Measurements from ENCODE around the gene DNAH12. TPM values are rescaled to one million over a fixed set of nuclear protein-coding genes. Genes with fewer than 3 reads are reported as not detected.

DNAH12 gene
- not detected for polyA plus RNA-seq

DNA sequence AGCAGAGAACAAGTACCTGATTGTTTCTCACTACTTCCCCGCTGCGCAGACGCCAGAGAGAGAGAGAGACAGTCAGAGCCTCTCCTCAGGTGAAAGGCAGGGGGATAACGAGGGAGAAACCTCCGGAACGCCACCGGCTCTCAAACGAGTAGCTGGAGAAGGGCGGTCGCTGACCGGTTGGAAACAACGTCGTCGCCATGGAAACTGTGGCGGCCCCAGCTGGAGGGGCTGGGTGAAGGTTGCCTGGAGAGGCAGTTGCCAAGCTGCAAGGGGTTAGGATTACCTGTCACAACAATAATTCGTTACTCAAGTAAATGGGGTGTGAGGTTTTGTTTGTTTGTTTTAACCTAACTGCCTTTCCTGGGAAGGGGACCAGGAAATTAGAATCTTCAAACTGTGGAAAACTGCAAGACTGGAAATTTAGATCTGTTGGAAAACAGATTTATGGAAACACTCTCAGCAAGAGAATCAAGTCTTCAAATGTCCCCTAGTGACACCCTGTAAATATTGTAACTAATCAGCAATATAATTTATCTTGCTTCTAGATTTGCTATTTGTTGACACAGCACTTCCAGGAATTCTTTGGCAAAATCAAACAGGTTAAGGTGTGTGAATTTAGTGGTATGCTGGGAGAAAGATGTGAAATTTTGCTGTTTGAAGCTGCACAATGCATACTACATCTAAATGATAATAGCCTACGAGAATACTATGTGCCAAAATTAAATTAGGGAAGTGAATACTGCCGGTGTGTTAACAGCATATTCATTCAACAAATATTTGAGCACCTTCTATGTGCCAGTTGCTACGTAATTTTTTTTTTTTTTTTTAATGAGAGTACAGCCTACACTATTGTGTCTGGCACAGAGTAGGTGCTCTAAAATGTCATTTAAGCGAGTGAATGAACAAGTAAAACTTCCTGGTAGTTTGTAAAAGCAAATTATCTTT, at the start of gene DNAH12:
Gene DNAH12 (minus strand): TSS at position 164 of the 945 bp plus-strand sequence. CDS start 1,474 bp downstream, outside the sequence.
- Mint-ChIP-seq H3K9me3 (no peaks in the 10 kb centered on the region), H3K4me3 (no peak within 1 kb of the TSS), H3K36me3 (peaks cover 0 to 4% (median 0%) of the 10 kb centered on the region in 3 donors), H3K4me1 (no peaks in the 10 kb centered on the region), H3K27ac (no peak within 1 kb of the TSS), H3K27me3 (ENCODE audit: low read depth in 3 of 3) (peaks cover 0 to 9% (median 0%) of the 10 kb centered on the region in 3 donors)
- DNase-seq = peak in 1 of 3 donors; percentile 3

GRCh38 chr3:57592306-57592705, 48.2 kb upstream of the DNAH12 start:
- H3K27me3 Mint-ChIP-seq (ENCODE audit: low read depth in 3 of 3) = peaks cover 10 to 20% (median 16%) of the 10 kb centered on the region in 3 donors
- no peaks in the 10 kb centered on the region for H3K9me3 Mint-ChIP-seq
- peak overlapping the region in 2 of 6 donors; percentile 11 to 32 for H3K27ac Mint-ChIP-seq
- no peak for DNase-seq
- no peak overlapping the region for H3K4me3 Mint-ChIP-seq
- peaks cover 41 to 69% of the 10 kb centered on the region in 2 donors for H3K4me1 Mint-ChIP-seq
- no peaks in the 10 kb centered on the region for H3K36me3 Mint-ChIP-seq

DNA sequence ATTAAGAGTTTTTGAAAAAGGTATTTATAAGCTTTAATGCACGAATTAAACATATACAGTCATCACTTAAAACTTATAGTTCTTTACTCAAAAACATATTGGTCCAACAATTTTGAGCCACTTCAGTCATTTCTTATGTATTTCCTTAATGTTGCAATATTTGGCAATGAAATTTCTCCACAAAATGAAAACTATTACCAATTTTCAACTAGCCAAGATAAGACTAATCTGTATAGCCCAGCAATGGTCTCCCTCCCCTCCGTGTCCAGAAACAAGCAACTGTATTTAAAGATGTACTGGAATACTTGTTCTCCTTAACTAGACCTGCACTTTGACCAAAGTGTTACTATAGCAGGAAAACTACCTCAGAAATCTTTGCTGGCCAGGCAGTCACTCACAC, 43.8 kb upstream of the DNAH12 start:
- H3K27me3 Mint-ChIP-seq (ENCODE audit: low read depth in 3 of 3) = peaks cover 0 to 7% (median 2%) of the 10 kb centered on the region in 3 donors
- H3K27ac Mint-ChIP-seq = no peak overlapping the region

DNA sequence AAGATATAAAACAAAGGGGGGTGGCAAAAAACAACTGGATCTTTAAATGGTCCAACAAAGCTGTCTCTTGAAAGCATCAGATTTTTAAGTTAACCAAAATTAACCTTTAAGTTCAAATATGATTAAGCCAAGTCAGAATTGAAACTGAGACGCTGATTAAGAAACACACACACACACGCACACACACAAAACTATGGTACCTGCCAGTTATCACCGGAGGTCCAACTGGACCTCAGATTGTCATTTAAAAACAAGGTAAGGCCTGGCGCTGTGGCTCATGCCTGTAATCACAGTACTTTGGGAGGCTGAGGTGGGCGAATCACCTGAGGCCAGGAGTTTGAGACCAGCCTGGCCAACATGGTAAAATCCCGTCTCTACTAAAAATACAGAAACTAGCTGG, 42.6 kb upstream of the DNAH12 start:
- peaks cover 0 to 10% (median 3%) of the 10 kb centered on the region in 3 donors for H3K36me3 Mint-ChIP-seq
- no peak for DNase-seq
- H3K9me3 Mint-ChIP-seq = no peaks in the 10 kb centered on the region
- peak overlapping the region in 1 of 6 donors; percentile 6 for H3K27ac Mint-ChIP-seq
- H3K27me3 Mint-ChIP-seq (ENCODE audit: low read depth in 3 of 3) = peaks cover 0 to 4% (median 2%) of the 10 kb centered on the region in 3 donors
- H3K4me3 Mint-ChIP-seq = no peak overlapping the region
- peaks cover 17 to 52% of the 10 kb centered on the region in 2 donors for H3K4me1 Mint-ChIP-seq

More for the DNA sequence above, 43.8 kb upstream of the DNAH12 start:
- Mint-ChIP-seq H3K9me3 (no peaks in the 10 kb centered on the region), H3K36me3 (peaks cover 0 to 10% (median 0%) of the 10 kb centered on the region in 3 donors), H3K4me1 (peaks cover 19 to 58% of the 10 kb centered on the region in 2 donors), H3K4me3 (no peak overlapping the region)
- DNase-seq = no peak

- H3K4me3 Mint-ChIP-seq = no peak overlapping the region
- peak overlapping the region in 3 of 6 donors; percentile 17 to 56 (median 42) for H3K27ac Mint-ChIP-seq
- peaks cover 0 to 4% (median 3%) of the 10 kb centered on the region in 3 donors for H3K27me3 Mint-ChIP-seq (ENCODE audit: low read depth in 3 of 3)
- no peak for DNase-seq
- no peaks in the 10 kb centered on the region for H3K9me3 Mint-ChIP-seq
- peaks cover 0 to 10% (median 3%) of the 10 kb centered on the region in 3 donors for H3K36me3 Mint-ChIP-seq
- peaks cover 17 to 42% of the 10 kb centered on the region in 2 donors for H3K4me1 Mint-ChIP-seq
These were observed 39.4 kb upstream of the DNAH12 start for GRCh38 chr3:57583544-57583943.

- Mint-ChIP-seq H3K4me3 (no peak overlapping the region), H3K27me3 (ENCODE audit: low read depth in 3 of 3) (peaks cover 0 to 4% (median 3%) of the 10 kb centered on the region in 3 donors), H3K27ac (peak overlapping the region in 3 of 6 donors; percentile 24 to 62 (median 53)), H3K36me3 (peaks cover 0 to 10% (median 3%) of the 10 kb centered on the region in 3 donors), H3K4me1 (peaks cover 13 to 35% of the 10 kb centered on the region in 2 donors), H3K9me3 (no peaks in the 10 kb centered on the region)
- DNase-seq = no peak
These were observed 38.5 kb upstream of the DNAH12 start for GRCh38 chr3:57582474-57583168.

GRCh38 chr3:57577801-57578200, 33.7 kb upstream of the DNAH12 start:
- DNase-seq = no peak
- H3K9me3 Mint-ChIP-seq = no peaks in the 10 kb centered on the region
- no peak overlapping the region for H3K4me3 Mint-ChIP-seq
- H3K36me3 Mint-ChIP-seq = peaks cover 5 to 16% (median 13%) of the 10 kb centered on the region in 3 donors
- peaks cover 0 to 2% (median 0%) of the 10 kb centered on the region in 3 donors for H3K27me3 Mint-ChIP-seq (ENCODE audit: low read depth in 3 of 3)
- H3K4me1 Mint-ChIP-seq = peaks cover 18 to 29% of the 10 kb centered on the region in 2 donors
- H3K27ac Mint-ChIP-seq = peak overlapping the region in 5 of 6 donors; percentile 21 to 66 (median 50)

DNA sequence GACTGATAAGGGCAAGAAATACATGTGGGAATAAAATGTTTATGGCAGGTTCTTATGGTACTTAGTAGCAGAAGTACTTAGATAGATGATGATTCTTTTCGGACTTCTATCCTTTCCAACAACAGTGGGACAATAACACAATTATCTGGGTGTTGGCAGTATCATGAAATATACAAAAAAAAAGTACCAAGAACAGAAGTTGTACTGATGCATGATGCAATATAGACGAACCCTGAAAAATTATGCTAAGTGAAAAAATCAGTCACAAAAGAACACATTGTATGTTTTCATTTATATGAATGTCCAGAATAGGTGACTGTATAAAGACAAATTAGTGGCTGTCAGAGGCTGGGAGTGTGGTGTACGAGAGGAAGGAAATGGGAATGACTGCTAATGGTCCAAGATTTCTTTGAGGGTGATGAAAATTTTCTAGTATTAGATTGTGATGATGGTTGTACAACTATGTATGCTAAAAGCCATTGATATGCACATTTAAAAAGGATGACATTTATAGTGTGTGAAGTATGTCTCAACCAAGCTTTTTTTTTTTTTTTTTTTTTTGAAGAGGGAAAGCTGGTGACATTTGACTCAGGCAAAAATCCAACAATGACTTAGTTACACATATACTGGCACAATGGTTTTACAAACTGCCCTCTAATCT, 32.0 kb upstream of the DNAH12 start:
- no peak for DNase-seq
- peaks cover 0 to 2% (median 0%) of the 10 kb centered on the region in 3 donors for H3K27me3 Mint-ChIP-seq (ENCODE audit: low read depth in 3 of 3)
- H3K4me3 Mint-ChIP-seq = no peak overlapping the region
- no peaks in the 10 kb centered on the region for H3K9me3 Mint-ChIP-seq
- H3K27ac Mint-ChIP-seq = peak overlapping the region; percentile 25 to 79 (median 64)
- H3K4me1 Mint-ChIP-seq = peaks cover 17 to 26% of the 10 kb centered on the region in 2 donors
- peaks cover 5 to 25% (median 17%) of the 10 kb centered on the region in 3 donors for H3K36me3 Mint-ChIP-seq

DNA sequence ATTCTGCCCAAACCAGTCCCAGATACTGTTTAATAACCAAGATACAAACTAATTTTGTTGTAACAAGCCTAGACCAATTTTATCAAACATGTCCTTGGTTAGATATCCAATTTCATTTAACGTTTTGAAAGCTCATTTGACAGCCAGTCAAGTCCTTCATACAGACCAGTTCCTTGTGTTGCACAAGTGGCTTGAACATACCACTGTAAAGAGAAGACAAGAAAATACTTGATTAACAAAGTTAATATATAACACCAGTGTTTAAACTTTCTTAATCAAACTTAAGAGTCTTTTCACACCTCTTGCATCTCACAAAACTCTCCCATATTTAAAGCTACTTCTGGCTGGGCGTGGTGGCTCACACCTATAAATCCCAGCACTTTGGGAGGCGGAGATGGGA, 28.0 kb upstream of the DNAH12 start:
- DNase-seq = no peak
- Mint-ChIP-seq H3K36me3 (peaks cover 2 to 30% (median 13%) of the 10 kb centered on the region in 3 donors), H3K27me3 (ENCODE audit: low read depth in 3 of 3) (no peaks in the 10 kb centered on the region), H3K9me3 (no peaks in the 10 kb centered on the region), H3K4me1 (peaks cover 13 to 21% of the 10 kb centered on the region in 2 donors), H3K27ac (no peak overlapping the region), H3K4me3 (no peak overlapping the region)

- Mint-ChIP-seq H3K36me3 (peaks cover 0 to 26% (median 6%) of the 10 kb centered on the region in 3 donors), H3K27ac (peak overlapping the region in 2 of 6 donors; percentile 4 to 27), H3K9me3 (no peaks in the 10 kb centered on the region), H3K4me1 (peaks cover 3 to 16% of the 10 kb centered on the region in 2 donors), H3K4me3 (no peak overlapping the region), H3K27me3 (ENCODE audit: low read depth in 3 of 3) (no peaks in the 10 kb centered on the region)
- DNase-seq = no peak
These were observed 26.7 kb upstream of the DNAH12 start for GRCh38 chr3:57570878-57571277.

- no peaks in the 10 kb centered on the region for H3K27me3 Mint-ChIP-seq (ENCODE audit: low read depth in 3 of 3)
- no peak for DNase-seq
- H3K27ac Mint-ChIP-seq = peak overlapping the region in 1 of 6 donors; percentile 21
- peaks cover 0 to 8% of the 10 kb centered on the region in 2 donors for H3K4me1 Mint-ChIP-seq
- H3K4me3 Mint-ChIP-seq = no peak overlapping the region
- H3K36me3 Mint-ChIP-seq = peaks cover 0 to 19% (median 5%) of the 10 kb centered on the region in 3 donors
- no peaks in the 10 kb centered on the region for H3K9me3 Mint-ChIP-seq
These were observed 25.8 kb upstream of the DNAH12 start for GRCh38 chr3:57569859-57570450.

GRCh38 chr3:57559526-57559925, 15.4 kb upstream of the DNAH12 start:
- Mint-ChIP-seq H3K4me3 (peak overlapping the region in 3 of 5 donors; percentile 1 to 27 (median 15)), H3K36me3 (peaks cover 0 to 13% (median 11%) of the 10 kb centered on the region in 3 donors), H3K4me1 (peaks cover 50 to 67% of the 10 kb centered on the region in 2 donors), H3K27me3 (ENCODE audit: low read depth in 3 of 3) (peaks cover 4 to 11% (median 10%) of the 10 kb centered on the region in 3 donors), H3K9me3 (no peaks in the 10 kb centered on the region), H3K27ac (peak overlapping the region in 2 of 6 donors; percentile 23 to 45)
- DNase-seq = no peak
